Measurements from ENCODE around the gene RARG. TPM values are rescaled to one million over a fixed set of nuclear protein-coding genes. Genes with fewer than 3 reads are reported as not detected.

The RARG gene
- total RNA-seq, 1 experiment from 2014 or later: 11.8 TPM

GRCh38 chr12:53212931-53213330, 19.1 kb downstream of the RARG start:
- H3K4me1 ChIP-seq: peaks cover 7% of the 10 kb centered on the region; the same call in 1 of the 2 replicates
- no peak for DNase-seq
- no peaks in the 10 kb centered on the region for H3K36me3 Mint-ChIP-seq (ENCODE audit: insufficient read depth, unreplicated experiment)
- peaks cover 14% of the 10 kb centered on the region for H3K4me1 Mint-ChIP-seq (ENCODE audit: low read depth, unreplicated experiment)
- no peak overlapping the region for H3K27ac Mint-ChIP-seq (ENCODE audit: unreplicated experiment)
- BruUV-seq (replicated peaks): no TSS peak
- no peaks in the 10 kb centered on the region for H3K27me3 ChIP-seq (replicated peaks; ENCODE audit: control insufficient read depth, insufficient read depth, low read length)
- no peaks in the 10 kb centered on the region for H3K9me3 Mint-ChIP-seq (ENCODE audit: unreplicated experiment)
- H3K9me3 ChIP-seq: no peaks in the 10 kb centered on the region
- no peaks in the 10 kb centered on the region for H3K27me3 Mint-ChIP-seq (ENCODE audit: insufficient read depth, unreplicated experiment)
- TF ChIP-seq, protein P1, sequence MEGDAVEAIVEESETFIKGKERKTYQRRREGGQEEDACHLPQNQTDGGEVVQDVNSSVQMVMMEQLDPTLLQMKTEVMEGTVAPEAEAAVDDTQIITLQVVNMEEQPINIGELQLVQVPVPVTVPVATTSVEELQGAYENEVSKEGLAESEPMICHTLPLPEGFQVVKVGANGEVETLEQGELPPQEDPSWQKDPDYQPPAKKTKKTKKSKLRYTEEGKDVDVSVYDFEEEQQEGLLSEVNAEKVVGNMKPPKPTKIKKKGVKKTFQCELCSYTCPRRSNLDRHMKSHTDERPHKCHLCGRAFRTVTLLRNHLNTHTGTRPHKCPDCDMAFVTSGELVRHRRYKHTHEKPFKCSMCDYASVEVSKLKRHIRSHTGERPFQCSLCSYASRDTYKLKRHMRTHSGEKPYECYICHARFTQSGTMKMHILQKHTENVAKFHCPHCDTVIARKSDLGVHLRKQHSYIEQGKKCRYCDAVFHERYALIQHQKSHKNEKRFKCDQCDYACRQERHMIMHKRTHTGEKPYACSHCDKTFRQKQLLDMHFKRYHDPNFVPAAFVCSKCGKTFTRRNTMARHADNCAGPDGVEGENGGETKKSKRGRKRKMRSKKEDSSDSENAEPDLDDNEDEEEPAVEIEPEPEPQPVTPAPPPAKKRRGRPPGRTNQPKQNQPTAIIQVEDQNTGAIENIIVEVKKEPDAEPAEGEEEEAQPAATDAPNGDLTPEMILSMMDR (IDR thresholded peaks at IDR 0.05; ENCODE audit: insufficient read depth in 1 of 2, low read depth in 1 of 2, low read length in 1 of 2, severe bottlenecking in 1 of 2, unreplicated experiment in 1 of 2): no peak
- no peaks in the 10 kb centered on the region for H3K36me3 ChIP-seq (ENCODE audit: control insufficient read depth, insufficient read depth, low read length)
- POLR2A ChIA-PET: no interaction called here
- no peak overlapping the region for H3K4me3 Mint-ChIP-seq (ENCODE audit: unreplicated experiment)
- H3K4me3 ChIP-seq (ENCODE audit: low read depth, low read length): no peak overlapping the region
- CTCF ChIA-PET: interaction anchor here (0.5 to 3.6 kb wide), 16 partner anchors 28 to 209 kb away, joined by 3 to 41 read pairs (median 8); partner anchors contain the start of genes AAAS, ESPL1 and SPRYD3
- intact Hi-C loops (cut with micrococcal nuclease; ENCODE audit: unreplicated experiment): loop anchor here (1.0 to 2.0 kb wide), 4 partner anchors 38 to 82 kb away; partner anchors contain the start of genes ESPL1 and PFDN5

- CTCF ChIA-PET: interaction anchor here (0.6 to 3.6 kb wide), 15 partner anchors 9 to 218 kb away, joined by 3 to 41 read pairs (median 7); partner anchors contain the start of genes AAAS, CSAD, ESPL1 and PFDN5
Measured at GRCh38 chr12:53211476-53212381, 20.3 kb downstream of the RARG start.

GRCh38 chr12:53210843-53211242, 21.2 kb downstream of the RARG start:
- POLR2A ChIA-PET: no interaction called here
- Histone ChIP-seq H3K36me3 (ENCODE audit: control insufficient read depth, insufficient read depth, low read length) (no peaks in the 10 kb centered on the region), H3K9me3 (no peaks in the 10 kb centered on the region), H3K4me3 (ENCODE audit: low read depth, low read length) (no peak overlapping the region), H3K27me3 (replicated peaks; ENCODE audit: control insufficient read depth, insufficient read depth, low read length) (no peaks in the 10 kb centered on the region), H3K4me1 (no peaks in the 10 kb centered on the region)
- H3K36me3 Mint-ChIP-seq (ENCODE audit: insufficient read depth, unreplicated experiment): no peaks in the 10 kb centered on the region
- intact Hi-C loops (cut with micrococcal nuclease; ENCODE audit: unreplicated experiment): no loop called here
- peaks cover under 1% of the 10 kb centered on the region for H3K4me1 Mint-ChIP-seq (ENCODE audit: low read depth, unreplicated experiment)
- no TSS peak for BruUV-seq (replicated peaks)
- TF ChIP-seq, protein P1 (IDR thresholded peaks at IDR 0.05; ENCODE audit: insufficient read depth in 1 of 2, low read depth in 1 of 2, low read length in 1 of 2, severe bottlenecking in 1 of 2, unreplicated experiment in 1 of 2): no peak
- no peaks in the 10 kb centered on the region for H3K27me3 Mint-ChIP-seq (ENCODE audit: insufficient read depth, unreplicated experiment)
- H3K27ac Mint-ChIP-seq (ENCODE audit: unreplicated experiment): no peak overlapping the region
- CTCF ChIA-PET: interaction anchor here (1.0 to 1.9 kb wide), 7 partner anchors 30 to 145 kb away, joined by 3 to 13 read pairs (median 6); partner anchors contain the start of genes AAAS, CSAD and ESPL1
- H3K9me3 Mint-ChIP-seq (ENCODE audit: unreplicated experiment): no peaks in the 10 kb centered on the region
- H3K4me3 Mint-ChIP-seq (ENCODE audit: unreplicated experiment): no peak overlapping the region
- no peak for DNase-seq

More at GRCh38 chr12:53211476-53212381, 20.3 kb downstream of the RARG start:
- Mint-ChIP-seq H3K27me3 (ENCODE audit: insufficient read depth, unreplicated experiment) (no peaks in the 10 kb centered on the region), H3K36me3 (ENCODE audit: insufficient read depth, unreplicated experiment) (no peaks in the 10 kb centered on the region), H3K4me3 (ENCODE audit: unreplicated experiment) (no peak overlapping the region), H3K4me1 (ENCODE audit: low read depth, unreplicated experiment) (peaks cover 9% of the 10 kb centered on the region), H3K27ac (ENCODE audit: unreplicated experiment) (no peak overlapping the region), H3K9me3 (ENCODE audit: unreplicated experiment) (no peaks in the 10 kb centered on the region)
- no peaks in the 10 kb centered on the region for H3K27me3 ChIP-seq (replicated peaks; ENCODE audit: control insufficient read depth, insufficient read depth, low read length)
- no peaks in the 10 kb centered on the region for H3K9me3 ChIP-seq
- peaks cover 7% of the 10 kb centered on the region; the same call in 1 of the 2 replicates for H3K4me1 ChIP-seq
- POLR2A ChIA-PET: no interaction called here
- TF ChIP-seq, protein P1 (IDR thresholded peaks at IDR 0.05; ENCODE audit: insufficient read depth in 1 of 2, low read depth in 1 of 2, low read length in 1 of 2, severe bottlenecking in 1 of 2, unreplicated experiment in 1 of 2): peak; percentile 44 to 67
- peak in 1 of 2 experiments; percentile 56 for DNase-seq
- intact Hi-C loops (cut with micrococcal nuclease; ENCODE audit: unreplicated experiment): loop anchor here (2.0 kb wide), 1 partner anchor 83 kb away; the partner anchor contains the start of gene PFDN5
- no peaks in the 10 kb centered on the region for H3K36me3 ChIP-seq (ENCODE audit: control insufficient read depth, insufficient read depth, low read length)
- H3K4me3 ChIP-seq (ENCODE audit: low read depth, low read length): no peak overlapping the region
- no TSS peak for BruUV-seq (replicated peaks)
